SK-N-SH treated with all-trans-retinoic acid at 6 μM for 48 hours (cell line): Measurements from ENCODE around the gene CYP2A13.

Experiments
- ATAC-seq: fragments of 200-7000 bp; cut with Tn5 transposase; 3 replicates; pipeline ENCODE4 v1.9.1; 2020; ENCODE audit warnings: mild to moderate bottlenecking, moderate library complexity
- ARNTL ChIP-seq: fragments of 450-650 bp; formaldehyde crosslinking; IDR thresholded peaks from 2 replicates; pipeline ENCODE4 v1.5.0; 2020; ENCODE audit warnings: low read depth, mild to moderate bottlenecking, moderate library complexity, borderline replicate concordance
- CSRNP3 ChIP-seq: fragments of 250-450 bp; sonication (Bioruptor Pico); IDR thresholded peaks from 2 replicates; pipeline ENCODE4 v1.5.1; 2021; ENCODE audit warnings: mild to moderate bottlenecking, moderate library complexity
- ESRRG ChIP-seq: fragments of 250-450 bp; sonication (Bioruptor Pico); IDR thresholded peaks from 2 replicates; pipeline ENCODE4 v1.6.1; 2021; ENCODE audit warnings: mild to moderate bottlenecking
- PATZ1 ChIP-seq: fragments of 250-450 bp; sonication (Bioruptor Pico); IDR thresholded peaks from 2 replicates; pipeline ENCODE4 v1.8.0; 2020; ENCODE audit warnings: mild to moderate bottlenecking, moderate library complexity, borderline replicate concordance
- PPARA ChIP-seq: fragments of 250-450 bp; sonication (Bioruptor Pico); IDR thresholded peaks from 2 replicates; pipeline ENCODE4 v1.5.0; 2020; ENCODE audit warnings: mild to moderate bottlenecking, borderline replicate concordance
- RARB ChIP-seq: fragments of 250-450 bp; sonication (Bioruptor Pico); IDR thresholded peaks from 2 replicates; pipeline ENCODE4 v1.8.0; 2021; ENCODE audit warnings: mild to moderate bottlenecking, moderate library complexity
- SNAI2 ChIP-seq: fragments of 250-450 bp; sonication (Bioruptor Pico); IDR thresholded peaks from 2 replicates; pipeline ENCODE4 v1.5.0; 2020; ENCODE audit warnings: mild to moderate bottlenecking, moderate library complexity
- ZC3H10 ChIP-seq: fragments of 250-450 bp; sonication (Bioruptor Pico); IDR thresholded peaks from 2 replicates; pipeline ENCODE4 v1.5.1; 2021; ENCODE audit warnings: mild to moderate bottlenecking, moderate library complexity
- ZFP3 ChIP-seq: fragments of 250-450 bp; sonication (Bioruptor Pico); IDR thresholded peaks from 2 replicates; pipeline ENCODE4 v1.5.0; 2020; ENCODE audit warnings: mild to moderate bottlenecking, moderate library complexity
- ZFP30 ChIP-seq: fragments of 450-650 bp; formaldehyde crosslinking; IDR thresholded peaks from 2 replicates; pipeline ENCODE4 v1.5.0; 2022; ENCODE audit warnings: mild to moderate bottlenecking, moderate library complexity
- ZNF565 ChIP-seq: fragments of 450-650 bp; formaldehyde crosslinking; conservative IDR thresholded peaks from 2 replicates; pipeline ENCODE4 v1.5.0; 2020; ENCODE audit warnings: low read depth, mild to moderate bottlenecking, moderate library complexity

Gene CYP2A13

GRCh38 chr19:41144403-41144802 lies 56.2 kb downstream of the CYP2A13 start:
- no peak for TF ChIP-seq ESRRG (CRISPR knock-in tag)
- TF ChIP-seq RARB = no peak
- TF ChIP-seq ZFP3 (CRISPR knock-in tag) = no peak
- TF ChIP-seq PATZ1 (CRISPR knock-in tag) = no peak
- TF ChIP-seq ZFP30 (CRISPR knock-in tag) = no peak
- no peak for TF ChIP-seq ARNTL
- no peak for TF ChIP-seq ZC3H10 (CRISPR knock-in tag)
- TF ChIP-seq ZNF565 (CRISPR knock-in tag) = no peak
- no peak for TF ChIP-seq PPARA (CRISPR knock-in tag)
- TF ChIP-seq SNAI2 = no peak
- no peak for TF ChIP-seq CSRNP3 (CRISPR knock-in tag)
- ATAC-seq = peak; percentile 94
